ENCODE measurements around the gene CPT1B.
A peak's percentile ranks its signal among the peaks of the same experiment; 100 is the strongest.
"Not testable (repeated sequence)": the region's sequence is repeated elsewhere in the genome, so short reads cannot be mapped to it uniquely, and the experiment has no call there.

Gene CPT1B

DNA sequence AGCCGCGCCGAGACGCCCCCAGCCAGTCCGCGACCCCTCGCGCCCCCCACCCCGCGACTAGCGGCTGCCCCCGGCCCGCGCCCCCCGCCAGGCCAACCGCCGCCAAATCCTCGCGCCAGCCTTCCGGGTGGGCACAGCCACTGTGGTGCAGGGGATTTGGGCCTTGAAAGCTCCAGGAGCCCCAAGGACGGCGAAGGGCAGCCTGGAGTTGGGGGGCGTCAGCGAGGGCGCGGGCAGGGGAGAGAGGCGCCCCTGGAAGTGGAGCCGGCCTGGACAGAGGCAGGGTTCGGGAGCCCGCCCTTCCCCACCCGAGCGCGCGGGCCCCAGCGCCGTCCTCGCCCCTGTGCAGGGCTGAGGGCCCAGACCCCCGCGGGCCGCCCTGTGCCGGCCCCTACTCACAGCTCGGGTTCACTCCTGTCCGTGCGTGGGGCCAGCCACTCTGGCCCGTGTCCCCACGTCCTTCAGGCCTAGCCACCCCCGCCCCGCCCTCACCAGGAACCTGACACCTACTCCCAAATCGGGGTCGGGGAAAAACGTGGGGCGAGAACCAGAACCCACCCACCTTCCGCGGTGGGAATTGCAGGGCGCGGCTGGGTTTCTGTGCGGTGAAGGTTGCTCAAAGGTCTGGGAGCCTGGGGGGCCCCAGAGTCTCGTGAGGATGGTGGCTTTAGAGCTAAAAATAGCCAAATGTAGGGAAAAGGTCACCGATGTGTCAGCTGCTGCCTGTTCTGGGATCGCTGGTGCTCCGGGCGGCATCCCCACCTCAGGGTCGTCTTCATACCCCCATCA is at the start of gene CPT1B:
Gene CPT1B, minus strand, starts transcription at position 441 of the 789 bp plus-strand sequence. CDS start 512 bp downstream, outside the sequence.
- no peak for DNase-seq

DNA sequence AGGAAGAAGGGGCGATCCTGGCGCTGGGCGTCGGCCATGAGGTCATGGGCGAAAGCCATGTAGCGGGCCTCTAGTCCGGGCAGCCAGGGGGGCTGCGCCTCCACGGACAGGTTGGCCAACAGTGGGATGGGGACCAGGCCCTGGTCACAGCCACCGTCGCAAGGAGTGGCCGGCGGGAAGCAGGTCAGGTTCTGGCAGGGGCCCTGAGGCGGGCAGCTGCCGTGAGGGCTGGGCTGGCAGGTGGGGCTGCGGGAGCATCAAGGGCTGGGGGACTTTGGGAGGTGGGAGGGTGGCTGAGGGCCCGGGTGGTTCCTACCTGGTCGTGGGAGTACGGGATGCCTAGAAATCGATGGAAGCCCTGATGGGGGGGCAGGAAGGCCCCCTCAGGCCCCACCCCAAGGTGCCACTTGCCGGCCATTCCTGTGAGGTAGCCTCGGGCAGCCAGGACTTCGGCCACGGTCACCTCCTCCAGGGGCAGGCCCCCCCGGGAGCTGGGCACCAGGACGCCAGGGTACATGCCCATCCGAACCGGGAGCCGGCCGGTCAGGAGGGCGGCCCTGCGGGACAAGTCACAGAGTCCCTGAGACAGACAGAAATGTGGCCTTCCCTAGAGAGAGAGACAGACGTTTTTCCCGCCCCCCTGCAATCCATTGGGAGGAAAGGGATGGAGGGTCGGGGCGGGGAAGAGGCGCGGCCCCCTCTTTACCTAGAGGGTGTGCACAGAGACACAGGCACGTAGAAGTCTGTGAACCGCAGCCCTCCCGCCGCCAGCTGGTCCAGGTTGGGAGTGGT is 48.8 kb upstream of the CPT1B start:
- no peak for DNase-seq

DNA sequence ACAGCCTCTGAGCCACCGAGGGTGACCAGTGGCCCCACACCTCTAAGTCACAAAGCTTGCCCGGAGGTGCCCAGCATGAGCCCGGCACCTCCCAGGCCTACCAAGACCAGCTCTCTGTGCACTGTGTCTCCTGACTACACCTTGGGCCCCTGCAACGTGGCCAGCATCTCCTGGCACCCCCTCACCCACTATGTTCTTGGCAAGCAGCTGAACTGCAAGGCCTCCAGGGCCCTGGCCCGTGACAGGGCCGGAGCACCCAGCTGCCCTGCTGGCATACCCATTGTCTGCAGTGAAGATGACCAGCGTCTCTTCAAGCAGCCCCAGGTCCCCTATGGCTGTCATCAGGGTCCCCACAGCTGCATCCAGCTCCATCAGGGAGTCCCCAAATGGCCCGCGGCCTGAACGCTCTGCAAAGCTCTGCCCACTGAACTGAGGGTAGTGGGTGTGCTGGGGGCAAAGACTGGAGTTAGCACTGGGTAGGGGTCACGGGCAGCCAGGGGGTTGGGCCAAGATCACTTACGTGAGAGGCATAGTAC is 48.2 kb upstream of the CPT1B start:
- no peak for DNase-seq

DNA sequence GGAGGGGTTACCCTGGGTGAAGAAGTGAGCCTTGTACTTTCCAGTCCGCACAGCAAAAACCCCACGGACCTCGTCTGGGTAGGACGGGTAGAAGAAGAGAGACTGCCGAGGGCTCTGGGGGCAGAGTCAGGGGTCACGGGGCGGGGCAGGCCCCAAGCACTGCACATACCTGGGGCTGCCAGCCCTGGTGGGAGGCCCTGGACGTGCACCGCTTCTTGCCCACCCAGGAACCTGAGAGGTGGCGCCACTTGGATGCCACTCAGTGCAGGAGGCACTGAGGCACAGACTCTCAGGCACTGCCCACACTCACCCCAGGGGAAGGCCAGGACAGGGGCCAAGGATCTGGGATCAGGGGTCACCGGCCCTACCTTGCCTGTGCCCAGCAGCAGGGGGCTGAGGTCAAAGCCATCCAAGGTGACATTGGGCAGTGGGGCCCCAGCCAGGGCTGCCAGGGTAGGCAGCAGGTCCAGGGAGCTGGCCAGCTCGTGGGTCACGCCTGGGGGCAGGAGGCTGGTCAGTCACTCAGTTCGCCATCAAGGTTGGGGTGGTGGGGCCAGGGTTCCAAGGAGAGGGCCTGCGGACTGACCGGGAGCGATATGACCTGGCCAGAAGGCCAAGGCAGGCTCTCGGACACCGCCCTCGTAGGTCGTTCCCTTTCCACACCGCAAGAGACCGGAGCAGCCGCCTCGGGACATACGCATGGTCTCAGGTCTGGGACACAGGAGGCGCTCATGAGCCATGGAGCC is 47.5 kb upstream of the CPT1B start:
- no peak for DNase-seq

DNA sequence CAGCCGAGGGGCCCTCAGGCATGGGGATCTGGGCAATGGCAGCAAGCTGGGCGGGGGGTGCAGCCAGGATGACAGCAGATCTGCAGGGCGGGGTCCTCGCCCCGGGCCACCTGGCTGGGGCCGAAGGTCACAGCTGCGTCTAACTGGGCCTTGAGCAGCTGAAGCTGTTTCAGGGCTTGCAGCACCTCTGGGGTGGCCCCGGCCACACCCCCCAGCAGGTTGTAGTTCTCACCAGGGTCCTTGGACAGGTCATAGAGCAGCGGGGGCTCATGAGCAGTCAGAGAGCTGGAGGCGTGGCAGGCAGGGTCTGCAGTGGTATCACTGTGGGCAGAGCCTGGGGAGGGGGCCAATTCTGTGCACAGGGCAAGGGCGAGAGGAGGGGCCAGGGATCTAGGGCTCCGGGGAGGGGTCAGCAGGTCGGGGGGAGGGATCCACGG is 46.9 kb upstream of the CPT1B start:
- DNase-seq, result no peak

DNA sequence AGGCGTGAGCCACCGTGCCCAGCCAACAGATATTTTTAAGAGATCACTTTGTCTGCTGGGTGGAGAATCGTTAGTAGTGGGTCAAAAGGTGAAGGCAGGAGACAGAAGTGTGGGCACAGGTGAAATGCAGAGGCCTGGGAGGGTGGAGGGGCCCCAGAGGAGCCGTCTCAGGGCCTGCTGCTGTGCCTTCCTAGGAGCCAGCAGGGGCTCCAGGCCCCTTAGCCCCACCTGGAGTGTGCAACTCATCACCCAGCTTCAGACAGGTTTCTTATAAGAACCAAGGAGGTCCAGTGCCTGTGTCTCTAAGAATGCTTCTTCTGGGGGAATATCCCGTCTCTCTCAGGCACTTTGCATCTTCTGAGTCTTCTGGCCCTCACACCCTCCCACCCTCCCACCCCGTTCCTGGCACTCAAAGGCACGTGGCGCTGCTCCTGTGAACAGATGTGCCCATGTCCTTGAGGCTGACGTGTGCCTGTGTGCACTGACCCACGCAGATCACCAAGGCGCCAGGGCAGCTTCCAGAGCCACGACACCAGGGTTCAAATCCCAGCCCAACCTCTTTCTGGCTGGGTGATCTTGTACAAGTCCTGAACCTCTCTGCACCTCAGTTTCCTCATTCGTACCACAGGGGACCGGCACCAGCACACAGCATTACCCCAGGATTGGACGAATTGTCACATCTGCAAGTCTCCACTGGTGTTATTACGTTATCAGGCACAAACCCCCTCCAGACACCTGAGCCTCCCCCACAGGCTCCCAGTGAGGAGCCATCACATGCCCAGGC is 46.3 kb upstream of the CPT1B start:
- no peak for DNase-seq

DNA sequence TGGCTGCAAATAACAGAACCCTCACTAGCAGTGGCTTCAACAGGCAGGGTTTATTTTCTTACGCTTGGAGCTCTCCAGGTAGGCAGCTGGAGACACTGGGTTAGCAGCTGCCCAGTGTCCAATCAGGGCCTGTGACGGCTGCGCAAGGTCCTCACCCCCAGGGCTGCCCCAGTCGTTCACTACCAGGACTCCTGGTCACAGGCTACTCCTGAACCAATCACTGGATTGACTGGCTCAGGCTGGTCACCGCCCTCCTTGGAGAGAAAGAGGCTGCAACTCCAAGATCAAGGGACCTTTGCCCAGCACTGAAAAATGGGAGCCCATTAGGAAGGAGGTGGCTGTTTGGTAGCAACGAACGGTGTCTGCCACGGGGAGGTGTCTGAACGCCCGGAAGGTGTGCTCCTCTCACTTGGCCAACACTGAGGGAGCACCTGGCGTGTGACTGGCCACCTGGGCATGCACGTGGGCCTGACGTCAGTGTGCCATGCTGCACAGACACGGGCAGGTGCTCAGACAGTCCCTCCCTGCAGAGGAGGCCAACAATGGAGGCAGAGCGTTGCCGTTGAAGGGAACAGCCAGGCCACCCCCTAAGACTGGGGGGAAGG is 44.6 kb upstream of the CPT1B start:
- DNase-seq, result no peak

DNA sequence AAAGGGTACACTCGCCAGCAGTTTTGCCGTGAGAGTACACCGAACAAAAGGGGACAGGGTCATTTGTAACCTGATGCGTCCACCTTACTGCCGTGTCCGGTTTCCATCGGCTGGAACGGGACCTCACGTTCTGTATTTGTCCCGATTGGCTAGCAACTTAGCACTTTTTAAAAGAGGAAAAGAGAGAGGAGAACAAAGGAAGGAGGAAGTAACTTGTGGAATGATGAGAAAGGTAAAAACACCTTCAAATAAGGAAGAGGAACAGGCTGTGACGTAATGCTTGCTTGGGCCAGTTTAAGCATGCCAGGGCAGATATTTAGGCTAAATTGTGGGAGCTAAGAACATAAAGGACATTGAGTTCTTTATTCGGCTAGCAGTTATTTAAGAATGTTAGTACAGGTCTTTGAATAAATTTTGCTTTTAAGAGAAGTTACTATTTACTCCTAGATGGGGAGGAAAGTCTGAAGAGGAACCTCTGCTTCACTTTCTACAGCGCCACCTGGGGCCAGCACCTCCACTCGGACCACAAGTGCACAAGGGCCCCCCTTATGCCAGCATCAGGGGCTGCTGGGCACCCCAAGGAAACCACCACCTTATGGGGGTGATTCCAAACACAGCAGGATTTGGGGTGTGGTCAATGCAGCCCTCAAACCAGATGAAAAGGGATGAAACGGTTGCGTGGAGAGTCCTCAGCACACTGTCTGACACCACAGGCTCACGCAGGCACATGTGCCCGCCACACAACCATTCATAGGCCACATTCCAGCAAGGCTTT is 43.9 kb upstream of the CPT1B start:
- no peak for DNase-seq

DNA sequence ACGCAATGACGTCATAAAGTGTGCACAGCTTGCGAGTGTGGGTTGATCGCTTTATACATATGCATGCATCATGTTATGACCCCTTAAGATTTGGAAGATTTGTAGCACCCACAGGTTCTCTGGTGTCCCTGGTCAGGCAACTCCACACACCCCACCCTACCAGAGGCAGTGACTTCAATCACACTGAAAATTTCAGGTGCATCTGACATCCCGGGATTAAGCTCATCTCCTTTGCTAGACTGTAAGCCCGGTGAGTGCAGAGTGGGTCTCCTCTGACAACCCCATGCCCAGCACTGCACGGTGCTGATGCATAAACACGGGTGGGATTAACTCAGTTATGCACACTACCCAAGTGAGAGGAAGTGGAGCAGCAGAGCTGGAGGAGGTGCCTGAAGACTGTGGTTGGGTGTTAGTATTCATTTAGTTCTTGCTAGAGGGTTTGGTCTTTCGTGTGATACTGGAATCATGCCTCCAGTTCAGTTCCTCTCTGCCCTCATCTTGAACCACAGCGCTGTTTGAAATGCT is 43.2 kb upstream of the CPT1B start:
- DNase-seq, result peak in 1 of 2 experiments; percentile 37

DNA sequence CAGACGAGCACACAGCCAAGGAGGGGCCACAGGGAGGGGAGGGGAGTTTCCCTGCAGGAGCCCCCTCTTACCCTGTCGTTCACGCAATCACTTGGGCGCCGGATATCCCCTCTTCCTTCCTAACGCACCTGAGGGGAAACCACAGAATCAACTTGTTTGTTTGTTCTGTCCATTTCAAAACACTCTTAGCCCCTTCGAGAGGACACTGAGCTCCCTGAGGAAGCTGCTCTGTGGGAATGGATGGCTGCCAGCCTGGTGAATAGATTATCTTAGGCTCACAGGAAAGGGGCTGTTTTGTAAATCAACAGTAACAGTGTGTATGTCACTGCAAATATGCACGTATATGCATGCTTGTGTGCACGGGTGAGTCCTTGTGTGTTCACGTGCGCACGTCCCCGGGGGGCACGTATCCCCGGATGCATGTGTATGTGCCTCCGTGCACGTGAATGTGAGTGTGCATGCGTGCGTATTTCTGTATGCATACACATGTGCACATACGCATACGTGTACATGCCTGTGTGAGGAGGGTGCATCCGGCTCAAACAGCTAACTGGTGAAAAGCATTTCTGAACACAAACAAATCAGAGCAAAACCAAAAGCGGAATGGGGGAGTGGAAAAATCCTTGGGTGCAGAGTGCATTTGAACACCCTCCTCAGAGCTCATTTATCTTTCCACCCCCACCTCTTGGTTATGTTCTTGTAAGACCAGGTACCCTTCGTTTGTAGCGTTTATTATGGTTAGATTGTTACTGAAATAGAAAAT is 42.5 kb upstream of the CPT1B start:
- DNase-seq, result peak; percentile 76 to 81

DNA sequence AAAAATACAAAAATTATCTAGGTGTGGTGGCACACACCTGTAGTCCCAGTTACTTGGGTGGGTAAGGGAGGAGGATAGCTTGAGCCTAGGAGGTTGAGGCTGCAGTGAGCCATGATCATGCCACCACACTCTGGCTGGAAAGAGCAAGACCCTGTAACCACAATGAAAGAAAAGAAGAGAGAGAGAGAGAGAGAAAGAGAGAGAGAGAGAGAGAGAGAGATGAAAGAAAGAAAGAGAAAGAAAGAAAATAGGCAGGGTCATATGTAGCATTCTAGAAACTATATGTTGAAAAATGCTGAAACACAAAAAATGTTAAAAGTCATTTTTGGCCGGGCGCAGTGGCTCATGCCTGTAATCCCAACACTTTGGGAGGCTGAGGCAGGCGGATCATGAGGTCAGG is 36.1 kb upstream of the CPT1B start:
- not testable (repeated sequence) for DNase-seq

DNA sequence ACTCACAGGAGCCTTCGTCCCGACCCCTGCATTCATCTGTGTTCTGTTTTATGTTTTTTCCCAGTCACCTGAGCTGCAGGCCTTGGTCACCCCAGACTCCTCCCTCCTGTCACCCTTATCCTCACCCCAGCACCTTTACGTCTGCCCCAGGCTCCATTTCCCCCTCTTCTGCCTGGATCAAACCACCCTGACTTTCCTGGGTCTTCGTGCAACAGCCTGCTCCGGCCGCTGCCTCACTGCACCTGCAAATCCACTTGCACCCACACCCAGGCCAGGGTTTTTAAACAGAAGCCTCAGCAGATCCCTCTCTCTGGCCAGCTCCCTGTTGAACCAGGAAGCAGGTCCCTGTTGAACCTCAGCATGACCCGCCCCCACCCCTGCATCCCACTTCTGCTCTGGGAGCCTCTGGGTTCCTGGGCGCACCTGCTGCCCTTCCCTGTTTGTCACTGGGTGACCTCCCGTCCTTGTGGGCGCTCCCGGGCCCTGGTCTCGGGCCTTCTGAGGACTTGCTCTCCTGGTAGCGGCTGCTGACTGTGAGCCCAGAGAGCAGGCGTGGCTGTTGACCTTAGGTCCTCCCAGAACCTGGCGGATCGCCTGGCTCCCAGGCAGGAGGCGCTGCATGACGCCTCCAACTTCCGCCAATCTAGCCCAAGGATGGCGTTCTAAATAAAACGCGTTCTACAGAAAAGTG is 35.2 kb upstream of the CPT1B start:
- no peak for DNase-seq

DNA sequence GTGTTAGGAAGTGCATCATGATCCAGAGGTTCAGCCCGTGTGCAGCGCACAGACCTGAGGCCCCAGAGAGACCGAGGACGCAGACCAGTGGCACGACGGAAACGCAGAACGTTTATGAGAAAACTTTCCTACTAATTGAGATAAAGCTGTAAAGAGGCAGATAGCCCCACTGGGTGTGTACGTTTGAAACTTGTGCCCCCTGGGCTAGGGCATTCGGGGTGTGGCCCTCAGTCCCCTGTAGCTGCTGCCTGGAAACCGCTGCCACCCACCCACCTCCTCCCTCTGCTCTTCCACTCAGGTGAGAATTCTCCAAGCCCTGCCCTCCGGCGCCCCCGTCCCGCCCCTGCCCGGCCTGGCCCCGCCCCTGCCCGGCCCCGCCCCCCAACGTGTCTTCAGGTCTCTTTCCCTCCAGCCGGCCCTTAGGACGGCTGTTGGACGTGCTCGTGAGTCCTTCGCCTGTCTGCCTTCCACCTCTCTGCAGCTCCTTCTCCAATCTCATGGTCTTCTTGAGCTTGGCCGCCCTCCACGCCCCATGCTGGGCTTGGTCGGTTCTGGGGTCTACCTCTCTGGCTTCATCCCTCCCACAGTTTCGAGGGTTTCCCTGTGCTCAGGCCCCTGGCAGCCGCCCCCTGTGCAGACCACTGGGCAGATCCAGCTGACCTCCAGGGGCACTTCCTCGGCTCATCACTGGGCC is 34.4 kb upstream of the CPT1B start:
- peak in 1 of 2 experiments; percentile 15 for DNase-seq

DNA sequence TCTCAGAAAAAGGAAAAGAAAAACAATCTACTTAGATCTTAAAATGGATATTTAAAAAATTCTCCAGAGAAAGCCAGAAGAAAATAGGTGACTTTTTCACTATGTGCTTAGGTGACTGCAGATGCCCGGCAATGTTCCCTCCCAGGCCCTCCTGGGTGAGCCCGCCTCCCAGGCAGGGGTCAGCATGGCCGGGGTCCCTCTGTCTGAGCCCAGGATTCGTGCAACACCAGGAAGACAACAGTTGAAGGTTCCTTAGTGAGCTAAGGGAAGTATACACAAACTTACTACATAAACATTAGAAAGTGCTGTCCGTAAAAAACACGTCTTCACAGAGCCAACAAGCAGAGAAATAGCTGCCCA is 33.9 kb upstream of the CPT1B start:
- no peak for DNase-seq

DNA sequence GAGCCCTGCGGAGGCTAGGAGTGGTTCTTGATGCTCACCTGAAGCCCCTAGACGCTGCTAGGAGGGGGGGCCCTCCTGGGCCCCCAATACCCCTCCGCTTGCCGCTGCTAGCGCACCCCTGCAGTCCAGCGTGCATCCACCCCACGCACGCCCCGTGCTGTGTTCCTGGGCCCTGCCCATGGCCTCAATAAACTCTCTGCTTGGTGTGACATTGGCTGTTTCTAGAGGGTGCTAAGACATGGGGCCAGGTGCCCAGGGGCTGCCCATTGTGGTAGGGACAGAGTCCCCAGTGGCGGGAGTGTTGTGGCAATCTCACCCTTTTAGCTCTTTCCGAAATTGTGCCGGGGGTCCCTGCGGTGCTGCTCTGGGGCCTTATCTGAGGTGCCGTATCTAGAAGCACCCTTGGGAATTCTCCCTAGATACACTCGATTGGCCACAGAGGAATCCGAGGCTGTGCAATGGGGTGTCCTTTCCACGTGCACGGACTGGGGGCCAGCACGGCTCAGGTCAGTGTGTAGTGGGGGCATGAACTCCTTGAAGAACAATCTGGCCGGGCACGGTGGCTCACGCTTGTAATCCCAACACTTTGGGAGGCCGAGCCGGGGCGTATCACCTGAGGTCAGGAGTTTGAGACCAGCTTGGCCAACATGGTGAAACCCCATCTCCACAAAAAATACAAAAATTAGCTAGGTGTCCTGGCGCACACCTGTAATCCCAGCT is 33.3 kb upstream of the CPT1B start:
- no peak for DNase-seq

DNA sequence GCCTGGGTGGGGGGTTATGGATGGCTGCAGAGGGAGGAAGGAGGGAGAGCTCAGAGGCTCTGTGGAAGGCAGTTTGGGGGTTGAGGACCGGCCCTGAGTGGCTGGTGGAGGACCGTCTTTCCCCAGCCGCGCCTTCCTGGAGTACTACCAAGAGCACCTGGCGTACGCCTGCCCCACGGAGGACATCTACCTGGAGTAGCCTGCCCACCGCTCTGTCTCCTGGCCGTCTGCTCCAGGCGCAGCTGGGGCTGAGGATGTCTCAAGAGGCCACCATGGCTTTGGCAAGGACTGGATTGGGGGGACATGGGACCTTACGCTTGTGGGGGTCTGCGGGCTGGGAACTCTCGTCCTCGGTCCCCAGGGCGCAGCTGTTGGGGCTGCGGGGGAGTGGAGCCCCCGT is 32.4 kb upstream of the CPT1B start:
- DNase-seq, result no peak

DNA sequence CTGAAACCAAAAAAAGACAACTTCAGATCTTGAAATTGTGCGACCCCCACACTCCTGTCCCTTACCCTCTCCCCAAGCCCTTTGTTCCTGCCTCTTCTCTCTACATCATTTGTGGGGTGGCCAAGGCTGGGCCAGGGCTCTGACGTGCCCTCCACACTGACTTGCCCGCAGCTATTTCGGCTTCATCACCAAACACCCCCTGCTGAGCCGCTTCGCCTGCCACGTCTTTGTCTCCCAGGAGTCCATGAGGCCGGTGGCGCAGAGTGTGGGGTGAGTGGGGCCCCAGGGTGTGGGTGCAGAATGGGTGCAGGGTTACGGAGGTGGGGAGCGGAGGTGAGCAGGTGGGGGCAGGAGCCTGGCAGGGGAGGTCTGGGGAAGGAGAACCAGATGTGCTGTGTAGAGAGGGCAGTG is 31.8 kb upstream of the CPT1B start:
- DNase-seq, result no peak

DNA sequence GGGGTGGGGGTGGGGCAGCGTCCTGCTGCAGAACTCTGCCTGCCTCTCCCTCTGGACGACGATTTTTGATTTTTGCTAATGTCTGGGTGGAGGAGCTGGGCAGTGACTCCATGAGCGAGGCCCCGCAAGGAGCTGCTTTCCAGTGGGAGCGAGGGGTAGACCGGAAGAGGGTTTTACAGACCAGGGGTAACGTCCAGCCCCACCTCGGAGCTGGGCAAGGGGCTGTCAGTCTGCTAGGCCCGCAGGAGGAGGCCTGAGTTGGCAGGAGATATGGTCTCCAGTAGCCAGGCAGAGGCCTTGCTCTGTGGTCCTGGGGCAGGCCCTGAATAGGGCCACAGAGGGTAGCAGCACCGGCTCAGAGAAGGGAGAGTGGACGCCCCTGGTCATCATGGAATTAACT is 31.4 kb upstream of the CPT1B start:
- no peak for DNase-seq
